Vagina (tissue), 2 donors: ENCODE data around the gene DGKE. TPM values are rescaled to one million over a fixed set of nuclear protein-coding genes. Genes with fewer than 3 reads are reported as not detected.

Experiments
- DNase-seq, 2 donors: peaks; one replicate each; pipeline ENCODE4 v3.0.0-alpha.2; 2017; ENCODE audit errors: extremely low spot score in 2 of 2
- H3K27ac ChIP-seq: fragments of 200-600 bp; sonication (generic); one replicate; pipeline ENCODE4 v1.5.1; 2019
- H3K27me3 ChIP-seq: fragments of 200-600 bp; sonication (generic); one replicate; pipeline ENCODE4 v1.5.1; 2019
- H3K36me3 ChIP-seq, 2 donors: fragments of 200-600 bp; sonication (generic); one replicate each; pipeline ENCODE4 v1.5.1; 2017 to 2019
- H3K4me1 ChIP-seq: fragments of 200-600 bp; sonication (generic); one replicate; pipeline ENCODE4 v1.5.1; 2019
- H3K4me3 ChIP-seq, 2 donors: fragments of 200-600 bp; sonication (generic); 1 replicate in 1 of 2; 2 replicates in 1 of 2; pipeline ENCODE4 v1.5.1; 2016 to 2019
- H3K9me3 ChIP-seq: fragments of 200-600 bp; sonication (generic); one replicate; pipeline ENCODE4 v1.5.1; 2019
- POLR2A ChIP-seq, 2 donors: fragments of 450-650 bp; IDR thresholded peaks; one replicate each; pipeline ENCODE4 v1.6.1; 2017; ENCODE audit warnings: antibody characterized with exemption in 2 of 2, mild to moderate bottlenecking in 2 of 2, moderate library complexity in 2 of 2
- POLR2AphosphoS5 ChIP-seq, 2 donors: sonication (generic); formaldehyde crosslinking; IDR thresholded peaks; one replicate each; pipeline ENCODE4 v1.9.0; 2017; ENCODE audit warnings: antibody characterized with exemption in 2 of 2, mild to moderate bottlenecking in 2 of 2, low read depth in 1 of 2; ENCODE audit not compliant: insufficient read depth in 1 of 2
- intact Hi-C: fragments of 100-400 bp; cut with DNase I; formaldehyde crosslinking; loops from one replicate; pipeline ENCODE4 v1.15.1; 2023
- total RNA-seq: library from RNA; depleted of rRNA; stranded (reverse); fragments of >200 nt; gene quantifications from one replicate; pipeline ENCODE4 v1.2.3, GENCODE V29; 2016
- TF ChIP-seq, protein P1 (sequence below), 3 experiments: fragments of 450-650 bp in 2 of 3; fragments of 200-600 bp in 1 of 3; sonication (generic) in 1 of 3; IDR thresholded peaks; one replicate each; pipeline ENCODE4 v1.5.1; 2017 to 2019; ENCODE audit warnings: antibody characterized with exemption in 3 of 3, mild to moderate bottlenecking in 2 of 3, moderate library complexity in 2 of 3

DGKE gene
- total RNA-seq, 1 donor from 2014 or later, result 13.0 TPM

DNA sequence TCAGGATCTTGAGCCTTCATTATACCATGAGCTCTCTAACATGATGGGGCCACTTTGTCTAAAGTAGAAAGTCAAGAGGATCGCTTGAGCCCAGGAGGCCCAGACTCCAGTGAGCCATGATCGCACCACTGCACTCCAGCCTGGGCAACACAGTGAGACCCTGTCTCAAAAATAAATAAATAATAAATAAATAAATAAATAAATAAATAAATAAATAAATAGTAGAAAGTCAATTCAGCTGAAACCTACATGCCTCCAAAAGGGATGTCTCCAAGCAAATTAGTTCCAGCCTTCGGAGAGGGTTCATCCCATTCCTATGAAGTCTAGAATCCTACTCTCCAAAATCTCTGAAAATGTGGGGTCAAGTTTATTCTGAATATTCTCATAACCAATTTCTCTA lies 26.2 kb upstream of the DGKE start:
- Histone ChIP-seq H3K4me1 (peaks cover 16% of the 10 kb centered on the region), H3K9me3 (no peaks in the 10 kb centered on the region), H3K36me3 (no peaks in the 10 kb centered on the region), H3K27me3 (no peaks in the 10 kb centered on the region), H3K27ac (no peak overlapping the region), H3K4me3 (no peak overlapping the region)
- intact Hi-C loops, result no loop called here
- DNase-seq, result no peak
- TF ChIP-seq, protein P1, sequence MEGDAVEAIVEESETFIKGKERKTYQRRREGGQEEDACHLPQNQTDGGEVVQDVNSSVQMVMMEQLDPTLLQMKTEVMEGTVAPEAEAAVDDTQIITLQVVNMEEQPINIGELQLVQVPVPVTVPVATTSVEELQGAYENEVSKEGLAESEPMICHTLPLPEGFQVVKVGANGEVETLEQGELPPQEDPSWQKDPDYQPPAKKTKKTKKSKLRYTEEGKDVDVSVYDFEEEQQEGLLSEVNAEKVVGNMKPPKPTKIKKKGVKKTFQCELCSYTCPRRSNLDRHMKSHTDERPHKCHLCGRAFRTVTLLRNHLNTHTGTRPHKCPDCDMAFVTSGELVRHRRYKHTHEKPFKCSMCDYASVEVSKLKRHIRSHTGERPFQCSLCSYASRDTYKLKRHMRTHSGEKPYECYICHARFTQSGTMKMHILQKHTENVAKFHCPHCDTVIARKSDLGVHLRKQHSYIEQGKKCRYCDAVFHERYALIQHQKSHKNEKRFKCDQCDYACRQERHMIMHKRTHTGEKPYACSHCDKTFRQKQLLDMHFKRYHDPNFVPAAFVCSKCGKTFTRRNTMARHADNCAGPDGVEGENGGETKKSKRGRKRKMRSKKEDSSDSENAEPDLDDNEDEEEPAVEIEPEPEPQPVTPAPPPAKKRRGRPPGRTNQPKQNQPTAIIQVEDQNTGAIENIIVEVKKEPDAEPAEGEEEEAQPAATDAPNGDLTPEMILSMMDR (IDR thresholded peaks at IDR 0.05), result no peak
- TF ChIP-seq POLR2AphosphoS5 (IDR thresholded peaks at IDR 0.05; ENCODE audit: insufficient read depth in 1 of 2, low read depth in 1 of 2) (no peak), POLR2A (IDR thresholded peaks at IDR 0.05) (no peak)

DNA sequence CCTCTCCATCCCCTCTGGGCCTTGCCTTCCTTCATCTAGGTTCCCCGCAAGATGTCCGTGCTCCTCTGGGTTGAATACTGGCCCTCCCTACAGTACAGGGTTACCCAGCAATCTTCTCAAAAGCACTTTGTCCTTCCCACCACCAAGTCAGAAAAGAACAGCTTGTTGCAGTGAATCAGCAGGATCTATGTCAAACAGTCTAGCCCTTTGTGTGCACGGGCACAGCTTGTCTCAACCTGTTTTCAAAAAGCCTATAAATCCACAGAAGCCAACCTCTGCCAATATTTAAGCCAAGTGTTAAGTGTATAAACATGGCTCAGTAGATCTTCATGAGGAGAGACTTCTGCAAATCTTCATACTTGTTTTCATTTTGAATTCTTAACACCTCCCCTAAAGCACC lies 25.4 kb upstream of the DGKE start:
- Histone ChIP-seq H3K27me3 (no peaks in the 10 kb centered on the region), H3K4me3 (no peak overlapping the region), H3K36me3 (no peaks in the 10 kb centered on the region), H3K27ac (no peak overlapping the region), H3K4me1 (peaks cover 16% of the 10 kb centered on the region), H3K9me3 (no peaks in the 10 kb centered on the region)
- intact Hi-C loops, result no loop called here
- TF ChIP-seq POLR2A (IDR thresholded peaks at IDR 0.05) (no peak), POLR2AphosphoS5 (IDR thresholded peaks at IDR 0.05; ENCODE audit: insufficient read depth in 1 of 2, low read depth in 1 of 2) (peak in 1 of 2 donors; percentile 61)
- no peak for DNase-seq

GRCh38 chr17:56809106-56809819 lies 24.7 kb upstream of the DGKE start:
- H3K36me3 ChIP-seq, result no peaks in the 10 kb centered on the region
- H3K4me3 ChIP-seq, result no peak overlapping the region
- H3K9me3 ChIP-seq, result no peaks in the 10 kb centered on the region
- intact Hi-C loops, result no loop called here
- peaks cover 16% of the 10 kb centered on the region for H3K4me1 ChIP-seq
- H3K27me3 ChIP-seq, result no peaks in the 10 kb centered on the region
- no peak for TF ChIP-seq POLR2AphosphoS5 (IDR thresholded peaks at IDR 0.05; ENCODE audit: insufficient read depth in 1 of 2, low read depth in 1 of 2)
- TF ChIP-seq, protein P1 (IDR thresholded peaks at IDR 0.05), result no peak
- DNase-seq, result no peak
- H3K27ac ChIP-seq, result no peak overlapping the region

DNA sequence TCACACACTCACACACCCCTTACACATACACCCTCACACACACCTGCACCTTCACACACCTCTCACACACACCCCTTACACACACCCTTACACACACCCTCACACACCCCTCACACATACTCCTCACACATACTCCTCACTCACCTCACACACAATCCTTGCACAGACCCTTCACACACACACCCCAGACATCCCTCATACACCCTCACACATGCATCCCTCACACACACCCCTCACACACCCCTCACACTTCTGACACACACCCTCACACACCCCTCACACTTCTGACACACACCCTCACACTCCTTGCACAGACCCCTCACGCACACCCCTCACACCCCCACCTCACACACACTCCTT lies 24.2 kb upstream of the DGKE start:
- H3K9me3 ChIP-seq, result no peaks in the 10 kb centered on the region
- intact Hi-C loops, result no loop called here
- H3K27me3 ChIP-seq, result no peaks in the 10 kb centered on the region
- H3K27ac ChIP-seq, result no peak overlapping the region
- no peak overlapping the region for H3K4me3 ChIP-seq
- TF ChIP-seq POLR2A (IDR thresholded peaks at IDR 0.05) (no peak), POLR2AphosphoS5 (IDR thresholded peaks at IDR 0.05; ENCODE audit: insufficient read depth in 1 of 2, low read depth in 1 of 2) (no peak)
- TF ChIP-seq, protein P1 (IDR thresholded peaks at IDR 0.05), result no peak
- DNase-seq, result no peak
- no peaks in the 10 kb centered on the region for H3K36me3 ChIP-seq
- H3K4me1 ChIP-seq, result peaks cover 11% of the 10 kb centered on the region

DNA sequence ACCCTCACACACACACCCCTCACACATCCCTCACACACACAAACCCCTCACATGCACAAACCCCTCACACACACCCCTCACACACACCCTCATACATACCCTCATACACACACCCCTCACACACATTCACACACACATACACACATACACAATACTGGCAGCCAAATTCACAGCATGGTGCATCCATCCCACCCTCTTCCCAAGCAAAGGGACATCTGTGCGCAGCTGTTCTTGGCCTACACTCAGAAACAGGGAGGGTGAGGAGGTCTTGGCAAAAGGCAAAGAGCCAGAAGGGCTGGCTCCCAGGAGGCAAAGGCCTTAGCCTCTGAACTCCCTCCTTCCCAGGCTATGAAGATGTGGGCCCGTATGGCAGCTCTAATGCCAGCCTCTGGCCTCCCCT lies 23.6 kb upstream of the DGKE start:
- DNase-seq, result no peak
- intact Hi-C loops, result no loop called here
- no peak overlapping the region for H3K27ac ChIP-seq
- TF ChIP-seq, protein P1 (IDR thresholded peaks at IDR 0.05), result no peak
- TF ChIP-seq POLR2A (IDR thresholded peaks at IDR 0.05), result no peak
- no peak for TF ChIP-seq POLR2AphosphoS5 (IDR thresholded peaks at IDR 0.05; ENCODE audit: insufficient read depth in 1 of 2, low read depth in 1 of 2)
- H3K4me3 ChIP-seq, result no peak overlapping the region
- H3K4me1 ChIP-seq, result peaks cover 6% of the 10 kb centered on the region
- H3K9me3 ChIP-seq, result no peaks in the 10 kb centered on the region
- no peaks in the 10 kb centered on the region for H3K36me3 ChIP-seq
- no peaks in the 10 kb centered on the region for H3K27me3 ChIP-seq
